Parathyroid adenoma (tissue), 2 donors: Measurements from ENCODE around the gene ESRRG.

Experiments used
- H2AFZ ChIP-seq: fragments of 300-600 bp; sonication (generic); one replicate; pipeline ENCODE4 v1.7.0; 2017; ENCODE audit warnings: antibody characterized with exemption, mild to moderate bottlenecking
- H3K27ac ChIP-seq: fragments of 300-600 bp; sonication (generic); one replicate; pipeline ENCODE4 v1.7.0; 2017
- H3K27me3 ChIP-seq: fragments of 300-600 bp; sonication (generic); one replicate; pipeline ENCODE4 v1.7.0; 2017; ENCODE audit warnings: low read length; ENCODE audit not compliant: control insufficient read depth, insufficient read depth
- H3K36me3 ChIP-seq: fragments of 300-600 bp; sonication (generic); one replicate; pipeline ENCODE4 v1.7.0; 2017; ENCODE audit warnings: low read length; ENCODE audit not compliant: control insufficient read depth, insufficient read depth
- H3K4me1 ChIP-seq: fragments of 300-600 bp; sonication (generic); one replicate; pipeline ENCODE4 v1.7.0; 2017; ENCODE audit warnings: control low read depth
- H3K4me2 ChIP-seq: fragments of 300-600 bp; sonication (generic); one replicate; pipeline ENCODE4 v1.7.0; 2017; ENCODE audit warnings: low read length
- H3K4me3 ChIP-seq: fragments of 300-600 bp; sonication (generic); one replicate; pipeline ENCODE4 v1.7.0; 2017; ENCODE audit warnings: low read depth, low read length
- H3K79me2 ChIP-seq: fragments of 300-600 bp; sonication (generic); one replicate; pipeline ENCODE4 v1.7.0; 2017; ENCODE audit warnings: control low read depth
- H3K9ac ChIP-seq: fragments of 300-600 bp; sonication (generic); one replicate; pipeline ENCODE4 v1.7.0; 2017; ENCODE audit warnings: mild to moderate bottlenecking
- H3K9me3 ChIP-seq: fragments of 300-600 bp; sonication (generic); one replicate; pipeline ENCODE4 v1.7.0; 2017; ENCODE audit warnings: low read length; ENCODE audit not compliant: control insufficient read depth
- CTCF ChIP-seq: fragments of 300-600 bp; sonication (generic); IDR thresholded peaks from one replicate; pipeline ENCODE4 v1.7.0; 2017; ENCODE audit warnings: antibody characterized with exemption, mild to moderate bottlenecking
- donor health status: primary hyperparathyroidism.

The ESRRG gene

DNA sequence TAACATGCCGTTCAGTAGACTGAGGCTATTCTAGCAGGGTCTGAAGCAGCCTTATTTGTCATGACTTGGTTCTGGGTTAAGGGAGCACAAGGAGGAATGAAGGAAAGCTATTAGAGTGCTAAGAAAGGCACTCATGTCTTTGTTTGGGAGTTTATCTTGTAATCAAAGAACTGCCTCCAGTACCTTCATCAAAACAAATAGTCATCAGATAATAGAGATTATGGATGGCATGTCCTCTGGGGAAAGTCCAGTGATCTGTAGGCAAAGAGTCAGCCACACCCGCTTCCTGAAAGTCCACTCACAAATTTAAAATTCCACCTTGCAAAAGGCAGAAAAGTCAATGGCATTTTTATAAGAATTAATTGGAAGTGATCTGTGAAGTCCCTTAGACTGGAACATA lies 56.8 kb downstream of the ESRRG start:
- H3K9me3 ChIP-seq, result no peaks in the 10 kb centered on the region

GRCh38 chr1:216665856-216666255 lies 57.4 kb downstream of the ESRRG start:
- H3K27ac ChIP-seq, result no peak overlapping the region
- H3K36me3 ChIP-seq, result no peaks in the 10 kb centered on the region
- no peak overlapping the region for H2AFZ ChIP-seq

More for the DNA sequence above, 56.8 kb downstream of the ESRRG start:
- no peaks in the 10 kb centered on the region for H3K36me3 ChIP-seq
- H3K4me1 ChIP-seq, result peaks cover 7% of the 10 kb centered on the region
- peak overlapping the region; percentile 4 for H3K4me3 ChIP-seq
- H3K9ac ChIP-seq, result no peak overlapping the region
- peak overlapping the region; percentile 59 for H3K27ac ChIP-seq
- TF ChIP-seq CTCF, result no peak
- H3K4me2 ChIP-seq, result peak overlapping the region; percentile 29
- H3K27me3 ChIP-seq, result no peaks in the 10 kb centered on the region
- no peaks in the 10 kb centered on the region for H3K79me2 ChIP-seq
- no peak overlapping the region for H2AFZ ChIP-seq

DNA sequence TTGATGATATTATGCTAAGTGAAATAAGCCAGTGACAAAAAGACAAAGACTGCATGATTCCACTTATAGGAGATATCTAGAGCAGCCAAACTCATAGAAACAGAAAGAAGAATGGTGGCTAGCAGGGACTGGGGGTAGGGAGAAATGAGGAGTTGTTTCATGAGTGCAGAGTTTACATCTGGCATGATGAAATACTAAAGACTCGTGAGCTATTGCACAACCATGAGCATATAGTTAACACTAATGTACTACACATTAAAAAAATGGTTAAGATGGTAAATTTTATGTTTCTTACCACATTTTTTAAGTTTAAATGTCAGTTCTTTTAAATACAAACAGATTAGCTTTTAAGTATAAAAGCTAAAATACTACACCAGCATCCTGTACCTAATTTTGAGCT lies 57.8 kb downstream of the ESRRG start:
- Histone ChIP-seq H3K4me1 (peaks cover 8% of the 10 kb centered on the region), H3K4me3 (no peak overlapping the region), H3K9me3 (no peaks in the 10 kb centered on the region), H3K36me3 (no peaks in the 10 kb centered on the region), H3K27me3 (no peaks in the 10 kb centered on the region), H3K79me2 (no peaks in the 10 kb centered on the region), H3K9ac (no peak overlapping the region), H3K27ac (no peak overlapping the region), H3K4me2 (peak overlapping the region; percentile 29), H2AFZ (no peak overlapping the region)
- no peak for TF ChIP-seq CTCF

More at GRCh38 chr1:216665856-216666255, 57.4 kb downstream of the ESRRG start:
- no peaks in the 10 kb centered on the region for H3K79me2 ChIP-seq
- H3K4me1 ChIP-seq, result peaks cover 7% of the 10 kb centered on the region
- no peak overlapping the region for H3K9ac ChIP-seq
- no peak overlapping the region for H3K4me3 ChIP-seq
- no peak for TF ChIP-seq CTCF
- H3K27me3 ChIP-seq, result no peaks in the 10 kb centered on the region
- H3K9me3 ChIP-seq, result no peaks in the 10 kb centered on the region
- peak overlapping the region; percentile 29 for H3K4me2 ChIP-seq

DNA sequence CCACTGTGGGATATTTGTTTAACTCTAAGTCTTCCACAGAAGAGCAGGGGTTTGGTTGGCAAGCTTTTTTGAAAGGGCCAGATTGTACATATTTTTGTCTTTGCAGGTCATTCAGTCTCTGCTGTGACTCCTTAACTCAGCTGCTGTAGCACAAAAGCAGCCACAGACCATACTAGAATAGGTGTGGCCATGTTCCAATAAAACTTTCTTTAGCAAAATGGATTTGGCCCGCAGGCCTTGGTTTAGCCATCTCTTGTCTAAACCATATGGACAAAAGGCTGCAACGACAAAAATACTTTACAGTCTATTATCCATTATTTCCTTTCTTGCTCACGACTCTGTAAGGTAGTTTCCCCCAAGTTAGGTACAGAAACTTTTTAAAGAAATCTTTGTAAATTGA lies 60.5 kb downstream of the ESRRG start:
- Histone ChIP-seq H3K27ac (no peak overlapping the region), H3K27me3 (no peaks in the 10 kb centered on the region), H3K9me3 (no peaks in the 10 kb centered on the region), H2AFZ (no peak overlapping the region), H3K4me2 (no peak overlapping the region), H3K36me3 (no peaks in the 10 kb centered on the region), H3K9ac (no peak overlapping the region), H3K4me1 (peaks cover 13% of the 10 kb centered on the region), H3K79me2 (no peaks in the 10 kb centered on the region), H3K4me3 (no peak overlapping the region)
- TF ChIP-seq CTCF, result no peak

DNA sequence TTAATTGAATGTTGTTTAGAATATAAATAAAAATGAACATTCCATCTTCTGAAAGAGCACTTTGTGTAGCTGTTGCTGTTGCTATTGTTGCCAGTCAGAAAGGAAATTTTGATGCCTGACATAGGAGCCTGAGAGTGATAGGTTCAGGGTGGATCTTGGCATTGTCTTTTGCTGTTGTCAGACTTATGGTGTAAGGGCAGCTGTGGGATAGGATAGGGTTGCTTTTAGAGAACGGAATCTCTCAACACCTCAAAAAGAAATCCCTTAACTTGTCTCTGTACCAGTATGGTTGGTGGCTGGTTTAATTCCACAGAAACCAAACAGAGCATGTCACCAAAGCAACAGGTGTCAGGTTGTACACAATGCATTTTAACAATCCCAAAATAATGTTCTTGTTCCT lies 62.7 kb downstream of the ESRRG start:
- no peaks in the 10 kb centered on the region for H3K36me3 ChIP-seq
- H3K4me3 ChIP-seq, result no peak overlapping the region

More for the DNA sequence above, 62.7 kb downstream of the ESRRG start:
- H3K4me2 ChIP-seq, result no peak overlapping the region
- H2AFZ ChIP-seq, result no peak overlapping the region
- no peak overlapping the region for H3K9ac ChIP-seq
- no peak overlapping the region for H3K27ac ChIP-seq
- no peaks in the 10 kb centered on the region for H3K79me2 ChIP-seq
- peaks cover 15% of the 10 kb centered on the region for H3K4me1 ChIP-seq
- TF ChIP-seq CTCF, result no peak
- H3K9me3 ChIP-seq, result no peaks in the 10 kb centered on the region
- no peaks in the 10 kb centered on the region for H3K27me3 ChIP-seq
